Activated CD4-positive, alpha-beta T cell treated with anti-CD3 and anti-CD28 coated beads, Interleukin-2, Interleukin-6, amounts not matched to agents 100 ng/mL and 50 ng/mL, durations not matched to agents 16 hours and 8 hours (primary cell): ENCODE measurements around the gene IGSF9B.

Experiments used
- DNase-seq: peaks from one replicate; pipeline ENCODE4 v3.0.0-alpha.2; 2020

IGSF9B gene

GRCh38 chr11:133917921-133918607 is 38.7 kb downstream of the IGSF9B start:
- no peak for DNase-seq

- DNase-seq = no peak
These were observed 39.9 kb downstream of the IGSF9B start for GRCh38 chr11:133916784-133917440.

GRCh38 chr11:133913761-133914160 is 43.0 kb downstream of the IGSF9B start:
- no peak for DNase-seq

GRCh38 chr11:133911171-133911570 is 45.6 kb downstream of the IGSF9B start:
- peak; percentile 25 for DNase-seq

- DNase-seq = no peak
These were observed 46.7 kb downstream of the IGSF9B start for GRCh38 chr11:133910101-133910500.

GRCh38 chr11:133908827-133909226 is 47.9 kb downstream of the IGSF9B start:
- DNase-seq = no peak

GRCh38 chr11:133907841-133908241 is 48.9 kb downstream of the IGSF9B start:
- no peak for DNase-seq

GRCh38 chr11:133907216-133907615 is 49.6 kb downstream of the IGSF9B start:
- no peak for DNase-seq

- no peak for DNase-seq
These were observed 50.0 kb downstream of the IGSF9B start for GRCh38 chr11:133906746-133907145.

GRCh38 chr11:133906241-133906640 is 50.5 kb downstream of the IGSF9B start:
- no peak for DNase-seq

GRCh38 chr11:133905677-133906156 is 51.1 kb downstream of the IGSF9B start:
- no peak for DNase-seq

- no peak for DNase-seq
These were observed 51.8 kb downstream of the IGSF9B start for GRCh38 chr11:133904818-133905515.

- no peak for DNase-seq
These were observed 52.6 kb downstream of the IGSF9B start for GRCh38 chr11:133903875-133904817.

GRCh38 chr11:133903056-133903455 is 53.7 kb downstream of the IGSF9B start:
- DNase-seq = no peak

- no peak for DNase-seq
These were observed 54.3 kb downstream of the IGSF9B start for GRCh38 chr11:133902506-133902905.

- DNase-seq = no peak
These were observed 54.8 kb downstream of the IGSF9B start for GRCh38 chr11:133901999-133902398.

- no peak for DNase-seq
These were observed 55.5 kb downstream of the IGSF9B start for GRCh38 chr11:133901316-133901715.

GRCh38 chr11:133900176-133901105 is 56.3 kb downstream of the IGSF9B start:
- DNase-seq = no peak

GRCh38 chr11:133898770-133899115 is 58.0 kb downstream of the IGSF9B start:
- DNase-seq = no peak

- DNase-seq = no peak
These were observed 58.6 kb downstream of the IGSF9B start for GRCh38 chr11:133898031-133898769.

GRCh38 chr11:133897331-133897650 is 59.5 kb downstream of the IGSF9B start:
- no peak for DNase-seq
